ENCODE results near the gene POU2F3. TPM values are rescaled to one million over a fixed set of nuclear protein-coding genes. Genes with fewer than 3 reads are reported as not detected.

The POU2F3 gene
- total and polyA plus RNA-seq, 2 of the 4 experiments (the other 2 are of a cell fraction) = under 0.01 to 0.09 TPM

DNA sequence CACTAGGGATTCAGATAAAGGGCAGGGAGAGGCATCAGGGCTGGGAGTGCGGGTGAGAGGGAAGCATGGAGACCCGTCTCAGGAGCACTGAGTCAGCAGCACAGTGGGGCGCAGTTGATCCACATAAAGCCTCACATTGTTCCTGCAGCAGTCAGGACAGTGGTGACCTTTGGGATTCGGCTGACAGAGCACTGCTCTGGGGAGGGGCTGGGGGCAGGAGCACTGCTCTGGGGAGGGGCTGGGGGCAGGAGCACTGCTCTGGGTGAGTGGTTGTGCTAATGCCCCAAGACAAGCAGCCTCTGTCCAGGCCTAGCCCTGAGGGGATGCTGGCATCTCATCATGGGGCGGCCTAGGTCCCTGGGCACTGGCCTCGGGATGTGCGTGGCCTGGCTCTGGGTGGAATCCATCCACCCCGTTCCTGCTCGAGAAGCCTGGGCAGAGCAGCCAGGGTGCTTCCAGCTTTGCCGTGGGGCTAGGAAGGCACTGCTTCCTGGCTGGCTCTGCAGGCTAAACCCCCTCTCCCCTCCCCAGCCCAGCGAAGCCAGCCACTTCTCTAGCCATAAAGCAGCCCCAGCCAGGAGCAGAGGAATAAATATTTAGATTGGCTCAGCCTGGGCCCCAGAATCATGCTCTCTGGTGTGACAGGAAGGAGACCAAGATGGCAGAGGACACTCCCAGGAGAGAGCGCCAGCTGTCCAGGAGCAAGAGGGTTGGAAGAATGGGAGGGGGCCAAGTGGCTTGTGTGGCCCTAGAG lies 21.8 kb upstream of the POU2F3 start:
- ChIA-PET CTCF (interaction anchor here (1.0 kb wide), 1 partner anchor 85 kb away, joined by 5 read pairs; no protein-coding TSS in a partner anchor), POLR2A (ENCODE audit: unreplicated experiment) (no interaction called here)
- peaks cover 19% of the 10 kb centered on the region for H4K20me1 ChIP-seq (ENCODE audit: insufficient read depth, low read length)
- no peak overlapping the region for H4K91ac ChIP-seq (ENCODE audit: insufficient read depth, low read depth, low read length)
- in situ Hi-C loops (cut with MboI; ENCODE audit: low sequenced_read_pairs) = no loop called here
- BruUV-seq (replicated peaks) = no TSS peak
- peaks cover 39% of the 10 kb centered on the region for H3K9me1 ChIP-seq (ENCODE audit: insufficient read depth, low read length)
- WGBS, 2 experiments (ENCODE audit: extremely low coverage in 2 of 2, insufficient read length in 1 of 2) = 35% methylated on average over 5 of the region's 12 CpGs; no CpG with 5 or more reads in 1 of the 2 experiments
- peak overlapping the region; percentile 2; the same call in 1 of the 2 replicates for H2BK120ac ChIP-seq (ENCODE audit: low read depth, low read length)
- H3K9ac ChIP-seq (ENCODE audit: low read depth, low read length) = no peak overlapping the region; the same call in 1 of the 2 replicates
- DNase-seq (no peak), ATAC-seq (ENCODE audit: low read depth) (peak; percentile 53)
- H3K4me1 ChIP-seq (ENCODE audit: control insufficient read depth, insufficient read depth, low read length) = peaks cover 25% of the 10 kb centered on the region
- dilution Hi-C loops (cut with HindIII; ENCODE audit: low sequenced_read_pairs, unreplicated experiment) = no loop called here
- peak overlapping the region; percentile 71; the same call in 1 of the 2 replicates for H2AK5ac ChIP-seq (ENCODE audit: low read depth, low read length)
- peak overlapping the region; percentile 52 for H2AFZ ChIP-seq (replicated peaks; ENCODE audit: low read length, poor library complexity)
- H4K8ac ChIP-seq (ENCODE audit: low read depth in 2 of 2, low read length in 2 of 2) = peak overlapping the region; percentile 13 to 77; a peak in 1 of 4 replicates
- no peaks in the 10 kb centered on the region for H3K27me3 ChIP-seq (ENCODE audit: control insufficient read depth, insufficient read depth, low read length)
- H3K56ac ChIP-seq (ENCODE audit: extremely low read depth, insufficient read depth, low read length) = no peak overlapping the region
- peak overlapping the region; percentile 46; the same call in 1 of the 2 replicates for H3K27ac ChIP-seq (ENCODE audit: insufficient read depth, low read length)
- 0 out of 2 replicates have a peak overlapping the region, but pooled peaks have one; percentile 8 for H3K14ac ChIP-seq (replicated peaks; ENCODE audit: low read depth, low read length)
- H3K23ac ChIP-seq (ENCODE audit: low read depth, low read length) = peak overlapping the region; percentile 75; the same call in 1 of the 2 replicates
- intact Hi-C loops (cut with micrococcal nuclease) = no loop called here
- peak overlapping the region; percentile 23; the same call in 1 of the 2 replicates for H3K4me2 ChIP-seq (ENCODE audit: low read depth, low read length)
- peaks cover 16 to 66% of the 10 kb centered on the region in 2 experiments for H3K79me1 ChIP-seq (ENCODE audit: low read depth in 1 of 2, low read length in 2 of 2)
- H2BK15ac ChIP-seq (ENCODE audit: low read depth, low read length) = no peak overlapping the region
- H3K4ac ChIP-seq (ENCODE audit: low read depth, low read length) = peak overlapping the region; percentile 16; the same call in 1 of the 2 replicates
- H3K18ac ChIP-seq (ENCODE audit: low read depth, low read length) = no peak overlapping the region; the same call in 1 of the 2 replicates
- H4K5ac ChIP-seq (ENCODE audit: low read depth, low read length) = peak overlapping the region; percentile 6; the same call in 1 of the 2 replicates
- H2BK20ac ChIP-seq (ENCODE audit: low read depth, low read length) = no peak overlapping the region; the same call in 1 of the 2 replicates
- H2AK9ac ChIP-seq (replicated peaks; ENCODE audit: low read depth, low read length, poor library complexity) = peak overlapping the region; percentile 42
- no peak overlapping the region for H2BK5ac ChIP-seq (ENCODE audit: low read depth, low read length, poor library complexity, severe bottlenecking)
- H3K36me3 ChIP-seq (ENCODE audit: control insufficient read depth, insufficient read depth, low read length) = no peaks in the 10 kb centered on the region
- H3K9me3 ChIP-seq (ENCODE audit: control insufficient read depth, insufficient read depth, low read length) = no peaks in the 10 kb centered on the region
- no peak overlapping the region for H3K4me3 ChIP-seq (ENCODE audit: insufficient read depth, low read depth, low read length)
- TF ChIP-seq, protein P1, sequence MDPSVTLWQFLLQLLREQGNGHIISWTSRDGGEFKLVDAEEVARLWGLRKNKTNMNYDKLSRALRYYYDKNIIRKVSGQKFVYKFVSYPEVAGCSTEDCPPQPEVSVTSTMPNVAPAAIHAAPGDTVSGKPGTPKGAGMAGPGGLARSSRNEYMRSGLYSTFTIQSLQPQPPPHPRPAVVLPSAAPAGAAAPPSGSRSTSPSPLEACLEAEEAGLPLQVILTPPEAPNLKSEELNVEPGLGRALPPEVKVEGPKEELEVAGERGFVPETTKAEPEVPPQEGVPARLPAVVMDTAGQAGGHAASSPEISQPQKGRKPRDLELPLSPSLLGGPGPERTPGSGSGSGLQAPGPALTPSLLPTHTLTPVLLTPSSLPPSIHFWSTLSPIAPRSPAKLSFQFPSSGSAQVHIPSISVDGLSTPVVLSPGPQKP (IDR thresholded peaks at IDR 0.05; ENCODE audit: borderline replicate concordance, low read depth, low read length) = no peak
- TF ChIP-seq BHLHE40 (IDR thresholded peaks at IDR 0.05; ENCODE audit: low read depth, low read length) = no peak
- TF ChIP-seq RCOR1 (IDR thresholded peaks at IDR 0.05; ENCODE audit: insufficient replicate concordance, low read length) = no peak
- no peak for TF ChIP-seq NFE2L2 (IDR thresholded peaks at IDR 0.05; ENCODE audit: low read depth, low read length)
- no peak for TF ChIP-seq POLR2A (IDR thresholded peaks at IDR 0.05; ENCODE audit: low read depth, low read length)
- TF ChIP-seq, protein P2, sequence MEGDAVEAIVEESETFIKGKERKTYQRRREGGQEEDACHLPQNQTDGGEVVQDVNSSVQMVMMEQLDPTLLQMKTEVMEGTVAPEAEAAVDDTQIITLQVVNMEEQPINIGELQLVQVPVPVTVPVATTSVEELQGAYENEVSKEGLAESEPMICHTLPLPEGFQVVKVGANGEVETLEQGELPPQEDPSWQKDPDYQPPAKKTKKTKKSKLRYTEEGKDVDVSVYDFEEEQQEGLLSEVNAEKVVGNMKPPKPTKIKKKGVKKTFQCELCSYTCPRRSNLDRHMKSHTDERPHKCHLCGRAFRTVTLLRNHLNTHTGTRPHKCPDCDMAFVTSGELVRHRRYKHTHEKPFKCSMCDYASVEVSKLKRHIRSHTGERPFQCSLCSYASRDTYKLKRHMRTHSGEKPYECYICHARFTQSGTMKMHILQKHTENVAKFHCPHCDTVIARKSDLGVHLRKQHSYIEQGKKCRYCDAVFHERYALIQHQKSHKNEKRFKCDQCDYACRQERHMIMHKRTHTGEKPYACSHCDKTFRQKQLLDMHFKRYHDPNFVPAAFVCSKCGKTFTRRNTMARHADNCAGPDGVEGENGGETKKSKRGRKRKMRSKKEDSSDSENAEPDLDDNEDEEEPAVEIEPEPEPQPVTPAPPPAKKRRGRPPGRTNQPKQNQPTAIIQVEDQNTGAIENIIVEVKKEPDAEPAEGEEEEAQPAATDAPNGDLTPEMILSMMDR (conservative IDR thresholded peaks at IDR 0.05; ENCODE audit: low read depth, low read length) = no peak
- TF ChIP-seq MAZ (IDR thresholded peaks at IDR 0.05; ENCODE audit: borderline replicate concordance, low read depth, low read length) = no peak
- TF ChIP-seq FOS (IDR thresholded peaks at IDR 0.05; ENCODE audit: low read depth, low read length) = no peak
- no peak for TF ChIP-seq RFX5 (IDR thresholded peaks at IDR 0.05; ENCODE audit: low read depth, low read length)
- no peak for TF ChIP-seq RAD21 (IDR thresholded peaks at IDR 0.05; ENCODE audit: low read length)
- TF ChIP-seq SMC3 (IDR thresholded peaks at IDR 0.05; ENCODE audit: low read depth, low read length) = no peak
- TF ChIP-seq, protein P3, sequence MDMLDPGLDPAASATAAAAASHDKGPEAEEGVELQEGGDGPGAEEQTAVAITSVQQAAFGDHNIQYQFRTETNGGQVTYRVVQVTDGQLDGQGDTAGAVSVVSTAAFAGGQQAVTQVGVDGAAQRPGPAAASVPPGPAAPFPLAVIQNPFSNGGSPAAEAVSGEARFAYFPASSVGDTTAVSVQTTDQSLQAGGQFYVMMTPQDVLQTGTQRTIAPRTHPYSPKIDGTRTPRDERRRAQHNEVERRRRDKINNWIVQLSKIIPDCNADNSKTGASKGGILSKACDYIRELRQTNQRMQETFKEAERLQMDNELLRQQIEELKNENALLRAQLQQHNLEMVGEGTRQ (IDR thresholded peaks at IDR 0.05; ENCODE audit: low read depth, low read length) = no peak
- TF ChIP-seq MXI1 (IDR thresholded peaks at IDR 0.05; ENCODE audit: borderline replicate concordance, low read depth, low read length) = no peak
- TF ChIP-seq CEBPB (IDR thresholded peaks at IDR 0.05; ENCODE audit: low read depth, low read length) = no peak
